NCI-H524 treated with DMSO at 0.1 percent for 48 hours (cell line): ENCODE results near the gene WDR62.

Source experiments
- DNase-seq: peaks from one replicate; lab custom pipeline; 2025; lab: John Stamatoyannopoulos, UW

Gene WDR62

GRCh38 chr19:36081894-36082293 is 27.2 kb downstream of the WDR62 start:
- no peak for DNase-seq

DNA sequence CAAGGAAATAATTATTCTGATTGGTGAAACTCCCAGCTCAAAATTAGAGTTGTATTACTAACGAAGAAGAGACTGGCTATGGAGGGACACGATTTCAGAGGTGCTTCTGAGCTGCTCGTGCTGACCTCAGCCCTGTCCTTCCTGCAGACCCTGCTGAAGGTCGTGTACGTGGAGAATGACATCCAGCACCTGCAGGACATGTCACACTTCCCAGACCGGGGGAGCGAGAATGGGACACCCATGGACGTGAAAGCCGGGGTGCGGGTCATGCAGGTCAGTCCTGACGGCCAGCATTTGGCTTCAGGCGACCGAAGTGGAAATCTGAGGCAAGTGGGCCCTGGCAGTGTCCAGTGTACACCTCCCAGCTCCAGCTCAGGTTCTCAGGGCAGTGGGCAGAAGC is 28.2 kb downstream of the WDR62 start:
- no peak for DNase-seq

DNA sequence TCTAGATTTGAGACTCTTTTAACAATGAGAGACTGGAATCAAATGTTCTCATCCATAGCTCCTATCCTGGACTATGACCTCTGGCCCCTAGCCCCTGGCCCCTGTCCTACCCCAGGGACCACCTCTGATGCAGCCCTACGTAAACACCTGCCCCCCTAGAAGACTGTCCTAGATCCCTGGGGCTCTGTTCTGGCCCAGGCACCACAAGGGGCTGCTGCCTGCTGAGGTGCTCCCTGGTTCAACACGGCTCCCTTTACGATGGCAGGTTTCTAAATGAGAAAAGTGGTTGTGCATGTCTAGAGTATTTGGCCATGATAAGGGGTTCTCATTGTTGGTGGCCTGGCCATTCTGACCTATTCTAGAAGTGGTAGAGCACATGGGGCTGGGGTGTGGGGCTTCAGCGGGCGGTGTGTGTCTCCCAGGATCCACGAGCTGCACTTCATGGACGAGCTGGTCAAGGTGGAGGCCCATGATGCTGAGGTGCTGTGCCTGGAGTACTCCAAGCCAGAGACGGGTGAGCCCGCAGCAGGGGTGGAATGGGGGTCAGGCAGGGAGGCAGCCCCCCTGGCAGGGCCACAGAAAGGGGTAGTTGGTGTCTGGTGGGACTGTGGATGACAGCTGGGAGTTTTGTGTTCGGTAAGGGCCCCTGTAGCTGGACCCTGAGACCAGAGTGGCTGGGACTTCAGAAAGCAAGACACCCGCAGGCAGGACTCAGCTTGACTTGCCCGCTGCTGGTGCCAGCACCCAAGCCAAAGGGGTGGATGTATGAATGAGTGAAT is 29.7 kb downstream of the WDR62 start:
- no peak for DNase-seq

DNA sequence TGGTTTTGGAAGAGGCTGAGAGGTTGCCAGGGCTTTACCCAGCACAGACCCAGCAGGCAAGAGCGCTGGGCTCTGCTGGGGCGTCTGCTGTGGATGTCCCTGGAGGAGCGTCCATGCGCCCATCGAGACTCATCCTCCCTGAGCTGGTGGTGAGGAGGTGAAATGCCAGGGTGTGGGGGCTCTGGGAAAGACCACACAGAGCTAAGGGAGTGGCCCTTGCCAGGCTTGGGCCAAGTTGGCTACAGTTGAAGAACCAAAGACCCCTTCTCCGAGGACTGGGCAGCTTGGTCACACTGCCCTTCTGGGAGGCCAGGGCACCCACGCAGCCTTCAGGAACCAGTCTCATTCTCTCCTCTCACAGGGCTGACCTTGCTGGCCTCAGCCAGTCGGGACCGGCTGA is 31.6 kb downstream of the WDR62 start:
- DNase-seq: no peak

GRCh38 chr19:36089847-36090246 is 35.1 kb downstream of the WDR62 start:
- DNase-seq: no peak

DNA sequence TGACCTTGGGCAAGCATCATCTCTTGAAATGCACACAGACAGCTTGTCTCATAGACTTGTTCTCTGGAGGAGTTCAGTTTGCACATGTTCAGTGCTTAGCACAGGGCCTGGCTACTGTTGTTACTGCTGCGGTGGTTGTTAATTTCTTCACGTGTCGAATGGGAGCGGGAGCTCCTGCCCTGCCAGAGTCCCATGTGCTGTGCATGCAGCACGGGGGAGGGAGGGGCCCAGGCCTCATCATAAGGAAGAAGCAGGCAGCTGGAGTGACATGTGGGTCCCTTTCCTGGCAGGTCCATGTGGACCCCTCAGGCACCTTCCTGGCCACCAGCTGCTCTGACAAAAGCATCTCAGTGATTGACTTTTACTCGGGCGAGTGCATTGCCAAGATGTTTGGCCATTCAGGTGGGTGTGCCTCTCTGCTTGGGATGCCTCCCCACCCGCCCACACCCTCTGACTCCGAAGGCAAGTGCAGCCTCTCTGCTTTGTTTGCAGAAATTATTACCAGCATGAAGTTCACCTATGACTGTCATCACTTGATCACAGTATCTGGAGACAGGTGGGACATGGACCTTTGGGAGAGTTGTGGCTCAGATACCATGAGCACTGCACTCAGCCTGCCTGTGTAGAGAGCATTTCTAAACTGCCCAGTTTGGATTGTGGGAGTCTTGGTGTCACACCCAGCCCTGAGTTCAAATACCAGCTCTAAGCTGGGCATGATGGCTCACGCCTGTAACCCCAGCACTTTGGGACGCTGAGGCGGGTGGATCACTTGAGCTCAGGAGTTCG is 36.4 kb downstream of the WDR62 start:
- DNase-seq: no peak

DNA sequence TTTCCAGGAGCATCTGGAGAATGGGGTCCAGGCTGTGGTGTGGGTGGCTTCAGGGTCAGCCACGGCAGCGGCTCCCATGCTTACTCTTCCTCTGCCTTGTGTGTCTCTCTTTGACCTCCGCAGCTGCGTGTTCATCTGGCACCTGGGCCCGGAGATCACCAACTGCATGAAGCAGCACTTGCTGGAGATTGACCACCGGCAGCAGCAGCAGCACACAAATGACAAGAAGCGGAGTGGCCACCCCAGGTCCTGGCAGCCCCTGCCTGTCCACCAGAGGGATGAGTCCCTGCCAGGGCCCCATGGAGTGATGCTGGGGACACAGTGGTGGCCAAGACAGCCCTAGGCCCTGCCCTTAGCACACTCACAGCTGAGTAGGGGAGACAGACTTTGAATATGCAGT is 37.9 kb downstream of the WDR62 start:
- DNase-seq: no peak

- DNase-seq: no peak
Observed at GRCh38 chr19:36093146-36093662, 38.5 kb downstream of the WDR62 start.

DNA sequence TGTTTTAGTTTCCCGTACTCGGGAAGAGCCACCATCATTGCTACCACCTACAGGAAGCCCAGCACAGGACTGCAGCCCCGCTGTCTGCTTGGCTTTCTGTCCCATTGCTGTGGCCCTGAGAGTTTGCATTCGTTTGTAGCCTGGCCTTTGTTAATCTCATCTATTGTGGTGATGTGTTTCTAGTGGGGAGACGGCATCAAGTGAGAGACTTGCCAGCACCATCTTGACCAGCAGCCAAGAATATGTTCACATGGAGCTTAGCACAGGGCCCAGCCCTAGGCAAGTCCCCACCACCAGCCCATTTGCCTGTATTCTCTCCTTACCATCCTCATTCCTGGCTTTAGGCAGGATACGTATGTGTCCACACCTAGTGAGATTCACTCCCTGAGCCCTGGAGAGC is 39.0 kb downstream of the WDR62 start:
- no peak for DNase-seq

- DNase-seq: no peak
Observed at GRCh38 chr19:36097036-36097435, 42.3 kb downstream of the WDR62 start.

DNA sequence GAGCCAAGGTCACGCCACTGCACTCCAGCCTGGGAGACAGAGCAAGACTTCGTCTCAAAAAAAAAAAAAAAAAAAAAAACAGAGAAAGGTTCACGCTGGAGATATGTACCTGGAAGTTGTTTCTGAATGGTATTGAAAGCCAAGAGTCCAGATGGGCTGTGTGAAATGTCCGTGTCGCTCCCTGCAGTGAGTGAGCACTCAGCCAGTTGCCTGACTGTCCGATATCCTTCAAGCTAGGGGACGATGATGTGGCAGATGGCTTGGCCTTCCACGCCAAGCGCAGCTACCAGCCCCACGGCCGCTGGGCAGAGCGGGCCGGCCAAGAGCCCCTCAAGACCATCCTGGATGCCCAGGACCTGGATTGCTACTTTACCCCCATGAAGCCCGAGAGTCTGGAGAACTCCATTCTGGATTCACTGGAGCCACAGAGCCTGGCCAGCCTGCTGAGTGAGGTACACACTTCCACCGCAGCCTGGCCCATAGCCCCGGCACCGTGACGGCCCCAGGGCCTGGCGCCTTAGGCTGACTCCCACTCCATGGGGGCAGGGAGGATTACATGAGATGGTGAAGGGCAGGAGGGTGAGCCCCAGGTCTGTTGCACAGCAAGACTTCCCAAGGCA is 44.6 kb downstream of the WDR62 start:
- DNase-seq: no peak

DNA sequence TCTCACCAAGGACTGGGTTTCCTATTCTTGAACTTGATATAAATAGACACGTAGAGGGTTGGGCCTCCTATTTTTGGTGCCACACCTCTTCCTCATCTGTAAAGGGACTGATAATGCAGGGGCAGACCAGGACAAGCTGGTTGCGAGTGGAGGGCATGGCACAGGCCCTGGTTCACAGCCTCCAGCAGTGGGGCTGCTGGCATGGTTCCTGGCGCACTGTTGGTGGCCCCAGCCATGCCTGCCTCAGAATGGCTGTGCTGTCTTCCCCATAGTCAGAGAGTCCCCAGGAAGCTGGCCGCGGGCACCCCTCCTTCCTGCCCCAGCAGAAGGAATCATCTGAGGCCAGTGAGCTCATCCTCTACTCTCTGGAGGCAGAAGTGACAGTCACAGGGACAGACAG is 45.8 kb downstream of the WDR62 start:
- no peak for DNase-seq

GRCh38 chr19:36101550-36102327 is 47.0 kb downstream of the WDR62 start:
- DNase-seq: no peak

DNA sequence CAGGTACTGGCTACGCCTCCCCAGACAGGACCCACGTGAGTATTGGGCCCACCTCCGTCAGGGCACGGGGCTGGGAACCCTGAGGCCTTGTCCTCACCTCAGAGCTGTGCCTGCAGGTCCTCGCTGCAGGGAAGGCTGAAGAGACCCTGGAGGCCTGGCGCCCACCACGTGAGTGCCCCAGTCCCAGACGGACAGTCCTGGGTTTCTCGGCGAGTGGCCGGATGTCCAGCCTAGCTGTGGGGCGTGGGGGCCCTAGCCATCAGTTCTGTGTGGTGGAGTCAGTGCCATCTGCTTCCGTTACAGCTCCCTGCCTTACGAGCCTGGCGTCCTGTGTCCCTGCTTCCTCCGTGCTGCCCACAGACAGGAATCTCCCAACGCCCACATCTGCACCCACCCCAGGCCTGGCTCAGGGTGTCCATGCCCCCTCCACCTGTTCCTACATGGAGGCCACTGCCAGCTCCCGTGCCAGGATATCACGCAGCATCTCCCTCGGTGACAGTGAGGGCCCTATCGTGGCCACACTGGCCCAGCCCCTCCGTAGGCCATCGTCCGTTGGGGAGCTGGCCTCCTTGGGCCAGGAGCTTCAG is 48.4 kb downstream of the WDR62 start:
- no peak for DNase-seq

DNA sequence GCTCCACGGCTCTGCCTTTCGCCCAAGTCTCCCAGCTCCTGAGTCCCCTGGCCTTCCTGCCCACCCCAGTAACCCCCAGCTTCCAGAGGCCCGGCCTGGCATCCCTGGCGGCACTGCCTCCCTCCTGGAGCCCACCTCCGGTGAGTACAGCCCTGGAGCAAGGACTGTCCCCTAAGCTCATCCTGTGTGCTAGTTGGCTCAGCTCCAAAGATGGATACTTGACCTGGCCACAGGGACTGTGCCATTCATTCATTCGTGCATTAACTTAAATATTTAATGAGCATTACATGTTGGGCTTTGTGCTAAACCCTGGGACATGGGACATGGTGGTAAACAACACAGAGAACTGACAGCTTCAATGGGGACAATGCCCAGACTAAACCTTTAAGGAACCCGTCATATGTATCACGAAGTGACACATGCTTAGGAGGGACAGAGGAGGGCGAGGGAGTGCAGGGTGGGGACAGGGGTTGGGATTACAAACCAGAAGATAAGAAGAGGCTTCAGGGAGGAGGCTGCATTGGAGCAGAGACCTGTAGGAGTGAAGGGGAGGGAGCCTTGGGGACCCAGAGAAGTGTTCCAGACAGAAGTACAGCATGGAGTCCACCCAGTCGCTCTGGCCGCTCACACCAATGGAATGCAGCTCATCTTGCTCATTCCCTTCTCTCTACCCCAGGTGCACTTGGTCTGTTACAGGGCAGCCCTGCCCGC is 49.3 kb downstream of the WDR62 start:
- DNase-seq: no peak

DNA sequence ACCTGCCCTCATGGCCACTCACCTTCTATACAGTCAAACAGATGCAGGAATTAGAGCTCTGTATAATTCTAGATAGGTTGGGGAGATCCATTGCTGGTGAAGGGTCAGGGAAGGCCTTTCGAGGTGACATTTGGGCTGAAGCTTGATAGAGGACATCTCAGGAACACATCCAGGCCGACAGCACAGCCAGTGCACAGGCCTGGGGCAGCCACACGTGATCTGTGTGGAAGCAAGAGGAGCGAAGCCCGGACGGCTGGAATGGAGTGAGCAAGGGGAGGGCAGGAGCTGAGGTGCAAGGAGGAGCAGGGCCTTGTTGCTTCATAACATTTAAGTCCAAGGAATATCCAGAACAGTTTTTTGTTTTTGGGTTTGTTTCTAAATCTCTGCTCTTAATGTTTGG is 51.7 kb downstream of the WDR62 start:
- DNase-seq: no peak

DNA sequence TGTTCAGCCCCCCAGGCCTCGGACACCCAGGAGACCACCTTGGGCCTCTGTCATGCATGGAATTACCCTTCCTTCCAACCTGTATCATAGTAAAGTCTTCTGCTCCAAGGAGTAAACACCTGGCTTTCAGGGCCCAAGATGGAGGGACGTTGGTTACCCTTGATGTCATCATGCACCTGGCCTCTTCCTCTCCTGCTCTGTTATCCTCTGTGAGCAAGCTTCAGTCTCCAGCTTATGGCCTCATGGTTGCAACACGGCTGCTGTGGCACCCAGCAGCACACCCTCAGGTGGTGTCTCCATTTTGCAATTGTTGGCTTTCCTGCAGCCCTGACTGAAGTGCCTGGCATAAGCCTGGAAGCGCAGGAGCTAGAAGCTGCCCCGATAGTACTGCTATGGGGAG is 52.3 kb downstream of the WDR62 start:
- DNase-seq: no peak

DNA sequence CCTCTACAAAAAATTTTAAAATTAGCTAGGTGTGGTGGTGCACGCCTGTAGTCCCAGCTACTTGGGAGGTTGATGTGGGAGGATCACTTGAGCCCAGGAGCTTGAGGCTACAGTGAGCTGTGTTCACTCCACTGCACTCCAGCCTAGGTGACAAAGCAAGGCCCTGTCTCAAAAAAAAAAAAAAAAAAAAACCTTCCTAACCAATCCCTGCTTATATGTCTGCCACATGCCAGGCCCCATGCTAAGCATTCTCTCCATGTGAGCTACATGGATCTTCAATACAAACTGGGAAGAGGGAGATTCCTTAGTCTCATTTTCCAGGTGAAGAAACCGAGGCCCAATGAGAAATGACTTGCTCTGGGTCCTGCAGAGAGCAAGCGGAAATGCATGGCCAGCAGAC is 54.0 kb downstream of the WDR62 start:
- no peak for DNase-seq

- no peak for DNase-seq
Observed at GRCh38 chr19:36110487-36111199, 55.9 kb downstream of the WDR62 start, which contains the start of gene OVOL3. Gene OVOL3, plus strand, starts transcription at chr19:36111143. Its CDS starts 60 bp downstream, at chr19:36111203.

DNA sequence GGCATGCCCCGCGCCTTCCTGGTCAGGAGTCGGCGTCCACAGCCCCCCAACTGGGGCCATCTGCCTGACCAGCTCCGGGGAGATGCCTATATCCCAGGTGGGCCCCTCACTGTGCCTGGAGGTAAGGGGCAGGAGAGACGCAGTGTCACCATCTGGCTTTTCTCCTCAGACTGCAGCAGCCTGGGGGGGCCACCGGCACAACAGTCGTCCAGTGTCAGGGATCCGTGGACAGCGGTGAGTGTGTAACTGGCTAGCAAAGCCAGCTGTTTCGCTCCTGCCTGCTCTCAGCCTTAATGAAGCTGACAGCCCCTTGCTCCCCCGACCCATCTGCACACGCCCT is 56.5 kb downstream of the WDR62 start:
- peak; percentile 32 for DNase-seq
